Right lobe of liver (tissue), 4 donors: ENCODE results near the gene TCTA.

Experiments
- POLR2A ChIP-seq: fragments of 450-650 bp; IDR thresholded peaks from one replicate; pipeline ENCODE4 v1.6.1; 2017; ENCODE audit warnings: antibody characterized with exemption, mild to moderate bottlenecking
- TF ChIP-seq, protein P1 (sequence below), 4 donors: fragments of 200-600 bp in 3 of 4; fragments of 450-650 bp in 1 of 4; IDR thresholded peaks; one replicate each; pipeline versions ENCODE4 v1.5.1 to v1.8.0; 2016 to 2022; ENCODE audit warnings: antibody characterized with exemption in 4 of 4, mild to moderate bottlenecking in 2 of 4
- donor health status: DM: no; HTN: no; CAD: no.
- donor health status: DM: no; HTN: no; CAD: no.
- donor health status: DM: no; HTN: yes; CAD: no.

DNA sequence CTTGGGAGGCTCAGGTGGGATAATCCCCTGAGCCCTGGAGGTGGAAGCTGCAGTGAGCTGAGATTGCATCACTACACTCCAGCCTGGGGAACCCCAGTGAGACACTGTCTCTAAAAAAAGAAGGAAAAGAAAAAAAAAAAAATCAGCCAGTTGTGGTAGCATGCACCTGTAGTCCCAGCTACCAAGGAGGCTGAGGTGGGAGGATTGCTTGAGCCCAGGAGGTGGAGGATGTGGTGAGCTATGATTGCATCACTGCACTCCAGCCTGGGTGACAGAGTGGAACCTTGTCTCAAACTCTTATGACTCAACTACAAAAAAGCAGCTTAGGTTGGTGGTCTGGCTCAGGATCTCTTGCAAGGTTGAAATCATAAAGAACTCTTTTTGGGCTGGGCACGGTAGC lies 34.7 kb upstream of the TCTA start:
- TF ChIP-seq, protein P1, sequence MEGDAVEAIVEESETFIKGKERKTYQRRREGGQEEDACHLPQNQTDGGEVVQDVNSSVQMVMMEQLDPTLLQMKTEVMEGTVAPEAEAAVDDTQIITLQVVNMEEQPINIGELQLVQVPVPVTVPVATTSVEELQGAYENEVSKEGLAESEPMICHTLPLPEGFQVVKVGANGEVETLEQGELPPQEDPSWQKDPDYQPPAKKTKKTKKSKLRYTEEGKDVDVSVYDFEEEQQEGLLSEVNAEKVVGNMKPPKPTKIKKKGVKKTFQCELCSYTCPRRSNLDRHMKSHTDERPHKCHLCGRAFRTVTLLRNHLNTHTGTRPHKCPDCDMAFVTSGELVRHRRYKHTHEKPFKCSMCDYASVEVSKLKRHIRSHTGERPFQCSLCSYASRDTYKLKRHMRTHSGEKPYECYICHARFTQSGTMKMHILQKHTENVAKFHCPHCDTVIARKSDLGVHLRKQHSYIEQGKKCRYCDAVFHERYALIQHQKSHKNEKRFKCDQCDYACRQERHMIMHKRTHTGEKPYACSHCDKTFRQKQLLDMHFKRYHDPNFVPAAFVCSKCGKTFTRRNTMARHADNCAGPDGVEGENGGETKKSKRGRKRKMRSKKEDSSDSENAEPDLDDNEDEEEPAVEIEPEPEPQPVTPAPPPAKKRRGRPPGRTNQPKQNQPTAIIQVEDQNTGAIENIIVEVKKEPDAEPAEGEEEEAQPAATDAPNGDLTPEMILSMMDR (IDR thresholded peaks at IDR 0.05) = no peak
- no peak for TF ChIP-seq POLR2A
